Measurements from ENCODE around the gene TSPEAR.

DNA sequence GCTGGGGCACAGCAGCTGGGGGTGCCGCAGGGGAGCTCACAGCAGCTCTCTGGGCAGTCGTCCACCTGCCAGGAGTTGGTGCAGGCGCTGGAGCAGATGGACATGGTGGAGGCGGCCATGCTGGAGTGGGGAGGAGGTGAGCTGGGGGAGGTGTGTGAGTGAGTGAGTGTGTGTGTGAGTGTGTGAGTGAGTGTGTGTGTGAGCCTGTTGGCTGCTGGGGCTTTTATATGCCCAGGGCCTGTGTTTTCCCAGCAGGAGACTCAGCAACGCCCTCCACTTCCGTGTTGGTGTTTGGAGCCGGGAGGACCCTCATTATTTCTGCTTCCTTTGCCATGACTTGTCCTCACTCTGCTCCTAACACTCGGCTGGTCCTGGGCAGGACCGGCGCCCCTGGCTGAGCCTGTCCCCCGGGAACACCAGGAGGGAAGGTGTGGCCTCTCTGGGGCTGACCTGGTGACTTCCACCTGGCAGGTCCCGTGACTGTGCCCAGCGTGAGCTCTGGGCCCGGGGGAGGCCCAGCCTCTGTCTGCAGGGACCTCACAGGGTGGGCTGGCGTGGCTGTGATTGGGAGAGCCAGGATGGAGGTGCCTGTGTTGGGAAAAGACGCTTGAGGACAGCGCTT, 159.9 kb downstream of the TSPEAR start, which contains the start of gene KRTAP10-2:
- TF ChIP-seq, protein P1, sequence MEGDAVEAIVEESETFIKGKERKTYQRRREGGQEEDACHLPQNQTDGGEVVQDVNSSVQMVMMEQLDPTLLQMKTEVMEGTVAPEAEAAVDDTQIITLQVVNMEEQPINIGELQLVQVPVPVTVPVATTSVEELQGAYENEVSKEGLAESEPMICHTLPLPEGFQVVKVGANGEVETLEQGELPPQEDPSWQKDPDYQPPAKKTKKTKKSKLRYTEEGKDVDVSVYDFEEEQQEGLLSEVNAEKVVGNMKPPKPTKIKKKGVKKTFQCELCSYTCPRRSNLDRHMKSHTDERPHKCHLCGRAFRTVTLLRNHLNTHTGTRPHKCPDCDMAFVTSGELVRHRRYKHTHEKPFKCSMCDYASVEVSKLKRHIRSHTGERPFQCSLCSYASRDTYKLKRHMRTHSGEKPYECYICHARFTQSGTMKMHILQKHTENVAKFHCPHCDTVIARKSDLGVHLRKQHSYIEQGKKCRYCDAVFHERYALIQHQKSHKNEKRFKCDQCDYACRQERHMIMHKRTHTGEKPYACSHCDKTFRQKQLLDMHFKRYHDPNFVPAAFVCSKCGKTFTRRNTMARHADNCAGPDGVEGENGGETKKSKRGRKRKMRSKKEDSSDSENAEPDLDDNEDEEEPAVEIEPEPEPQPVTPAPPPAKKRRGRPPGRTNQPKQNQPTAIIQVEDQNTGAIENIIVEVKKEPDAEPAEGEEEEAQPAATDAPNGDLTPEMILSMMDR (IDR thresholded peaks at IDR 0.05) = no peak
- no peak for TF ChIP-seq POLR2A (IDR thresholded peaks at IDR 0.05)

All from testis (tissue), 2 donors.